GM23338 (cell line): ENCODE measurements around the gene ABR. TPM values are rescaled to one million over a fixed set of nuclear protein-coding genes. Genes with fewer than 3 reads are reported as not detected.

Experiments
- ATAC-seq: fragments of 200-7000 bp; cut with Tn5 transposase; 3 replicates; pipeline ENCODE4 v1.9.1; 2020
- DNase-seq: peaks from one replicate; pipeline ENCODE4 v3.0.0-alpha.2; 2015; ENCODE audit warnings: low spot score
- H2AFZ ChIP-seq: fragments of 200-600 bp; sonication (generic); 2 replicates; pipeline ENCODE4 v1.8.0; 2016; ENCODE audit warnings: antibody characterized with exemption, mild to moderate bottlenecking, moderate library complexity
- H3F3A ChIP-seq: fragments of 200-600 bp; sonication (generic); replicated peaks from 2 replicates; pipeline ENCODE4 v1.8.0; 2017; ENCODE audit warnings: antibody characterized with exemption, mixed run types, low read depth
- H3K27ac ChIP-seq: fragments of 200-600 bp; sonication (generic); 2 replicates; pipeline ENCODE4 v1.6.1; 2016; ENCODE audit warnings: low read depth
- H3K27me3 ChIP-seq: fragments of 200-600 bp; sonication (generic); 2 replicates; pipeline ENCODE4 v1.8.0; 2016; ENCODE audit warnings: mild to moderate bottlenecking, mixed run types, moderate library complexity; ENCODE audit not compliant: insufficient read depth
- H3K36me3 ChIP-seq: fragments of 200-600 bp; sonication (generic); 2 replicates; pipeline ENCODE4 v1.8.0; 2016; ENCODE audit warnings: mild to moderate bottlenecking; ENCODE audit not compliant: insufficient read depth
- H3K4me1 ChIP-seq: fragments of 200-600 bp; sonication (generic); 2 replicates; pipeline ENCODE4 v1.8.0; 2016; ENCODE audit warnings: mild to moderate bottlenecking, moderate library complexity; ENCODE audit not compliant: insufficient read depth
- H3K4me2 ChIP-seq: fragments of 200-600 bp; sonication (generic); 2 replicates; pipeline ENCODE4 v1.7.1; 2017; ENCODE audit warnings: mixed run types
- H3K4me3 ChIP-seq: fragments of 200-600 bp; sonication (generic); 2 replicates; pipeline ENCODE4 v1.6.1; 2016; ENCODE audit warnings: mixed run types
- H3K79me2 ChIP-seq: fragments of 200-600 bp; sonication (generic); replicated peaks from 2 replicates; pipeline ENCODE4 v1.8.0; 2017; ENCODE audit warnings: mild to moderate bottlenecking; ENCODE audit not compliant: insufficient read depth
- H3K9me2 ChIP-seq: fragments of 200-600 bp; sonication (generic); 2 replicates; pipeline ENCODE4 v1.8.0; 2017; ENCODE audit not compliant: insufficient read depth
- H4K20me1 ChIP-seq: fragments of 200-600 bp; sonication (generic); replicated peaks from 2 replicates; pipeline ENCODE4 v1.8.0; 2017; ENCODE audit warnings: mild to moderate bottlenecking; ENCODE audit not compliant: insufficient read depth
- H3K27ac Mint-ChIP-seq: 2 replicates; pipeline ENCODE4 v1.8.0; 2020; ENCODE audit warnings: inconsistent platforms, mild to moderate bottlenecking, moderate library complexity, mixed read lengths
- H3K27me3 Mint-ChIP-seq: 3 replicates; pipeline ENCODE4 v1.8.0; 2022; ENCODE audit warnings: low read depth, mild to moderate bottlenecking, moderate library complexity, mixed read lengths, inconsistent platforms; ENCODE audit not compliant: insufficient read depth, poor library complexity
- H3K36me3 Mint-ChIP-seq: 3 replicates; pipeline ENCODE4 v1.8.0; 2021; ENCODE audit warnings: low read depth, mild to moderate bottlenecking, inconsistent platforms, moderate library complexity, mixed read lengths
- H3K4me1 Mint-ChIP-seq: 3 replicates; pipeline ENCODE4 v1.8.0; 2020; ENCODE audit warnings: mild to moderate bottlenecking, inconsistent platforms, mixed read lengths
- H3K4me3 Mint-ChIP-seq: 3 replicates; pipeline ENCODE4 v1.8.0; 2021; ENCODE audit warnings: moderate library complexity, mild to moderate bottlenecking, inconsistent platforms, mixed read lengths
- H3K9me3 Mint-ChIP-seq: 3 replicates; pipeline ENCODE4 v1.8.0; 2020; ENCODE audit warnings: moderate library complexity, mild to moderate bottlenecking, inconsistent platforms, mixed read lengths
- CREB1 ChIP-seq: fragments of 250-450 bp; sonication (Bioruptor Pico); IDR thresholded peaks from 2 replicates; pipeline ENCODE4 v1.5.0; 2020; ENCODE audit warnings: low read depth, mild to moderate bottlenecking, moderate library complexity
- CTCF ChIP-seq, 2 experiments: fragments of 200-600 bp in 1 of 2; sonication (generic) in 1 of 2; conservative IDR thresholded peaks; 2 replicates each; pipeline versions ENCODE4 v1.5.1 to v1.6.1; 2016 to 2017; ENCODE audit warnings: antibody characterized with exemption in 2 of 2, low read depth in 2 of 2, mild to moderate bottlenecking in 2 of 2, moderate library complexity in 1 of 2
- ETS1 ChIP-seq: IDR thresholded peaks from 2 replicates; pipeline ENCODE4 v1.6.1; 2016; ENCODE audit warnings: antibody characterized with exemption
- EZH2 ChIP-seq: fragments of 200-600 bp; sonication (generic); IDR thresholded peaks from one replicate; pipeline ENCODE4 v1.8.0; 2017; ENCODE audit warnings: antibody characterized with exemption, mild to moderate bottlenecking, low read depth; ENCODE audit not compliant: unreplicated experiment
- EZH2phosphoT487 ChIP-seq: fragments of 200-600 bp; sonication (generic); IDR thresholded peaks from one replicate; pipeline ENCODE4 v1.8.1; 2018; ENCODE audit warnings: antibody characterized with exemption; ENCODE audit not compliant: unreplicated experiment
- JUNB ChIP-seq: IDR thresholded peaks from one replicate; pipeline ENCODE4 v1.6.1; 2016; ENCODE audit warnings: antibody characterized with exemption; ENCODE audit not compliant: unreplicated experiment
- NANOG ChIP-seq: IDR thresholded peaks from 2 replicates; pipeline ENCODE4 v1.6.1; 2016; ENCODE audit warnings: antibody characterized with exemption, borderline replicate concordance
- POLR2AphosphoS5 ChIP-seq: IDR thresholded peaks from 2 replicates; pipeline ENCODE4 v1.6.1; 2016; ENCODE audit warnings: antibody characterized with exemption, low read depth
- STAT1 ChIP-seq: IDR thresholded peaks from one replicate; pipeline ENCODE4 v1.6.1; 2016; ENCODE audit warnings: antibody characterized with exemption; ENCODE audit not compliant: unreplicated experiment
- ZNF331 ChIP-seq: fragments of 250-450 bp; sonication (Bioruptor Pico); IDR thresholded peaks from 2 replicates; pipeline ENCODE4 v1.5.0; 2020; ENCODE audit warnings: low read depth, mild to moderate bottlenecking, moderate library complexity
- polyA plus RNA-seq: library from polyadenylated mRNA; unstranded; fragments of >200 nt; fragmentation: Nextera tagmentation; extraction: Ambion mirVana; gene quantifications from 2 replicates; pipeline ENCODE4 v1.2.1, GENCODE V29; 2016
- total RNA-seq: library from RNA; depleted of rRNA; stranded (reverse); fragments of >200 nt; shearing (Covaris generic); gene quantifications from 2 replicates; pipeline ENCODE4 v1.2.3, GENCODE V29; 2014
- TF ChIP-seq, protein P1 (sequence below): IDR thresholded peaks from one replicate; pipeline ENCODE4 v1.6.1; 2018; ENCODE audit warnings: antibody characterized with exemption; ENCODE audit not compliant: unreplicated experiment

Gene ABR
- total and polyA plus RNA-seq, 2 experiments from 2014 or later = 15.0 to 27.7 TPM

DNA sequence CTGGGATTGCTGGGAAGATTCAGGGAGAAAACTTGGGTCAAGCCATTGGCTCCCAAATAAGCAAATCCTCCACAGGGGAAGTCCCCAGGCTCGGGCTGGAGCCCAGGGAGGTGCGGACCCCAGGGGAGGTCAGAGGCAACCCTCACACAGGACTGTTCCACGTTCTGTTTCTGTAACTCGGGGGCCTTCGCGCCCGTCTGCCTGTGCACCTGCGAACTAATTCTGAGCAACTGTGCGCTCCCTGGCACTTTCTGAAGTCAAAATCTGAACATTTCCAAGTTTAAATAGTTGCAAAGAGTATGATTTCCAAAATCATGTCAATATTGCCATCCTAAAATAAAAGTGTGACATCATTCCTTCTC lies 166.1 kb downstream of the ABR start:
- Mint-ChIP-seq H3K4me3 (no peak overlapping the region), H3K36me3 (no peaks in the 10 kb centered on the region), H3K27ac (no peak overlapping the region), H3K9me3 (no peaks in the 10 kb centered on the region), H3K27me3 (peaks cover 6% of the 10 kb centered on the region), H3K4me1 (no peaks in the 10 kb centered on the region)
- TF ChIP-seq JUNB (no peak), ETS1 (no peak)
- H3K4me2 ChIP-seq = no peak overlapping the region
- no peaks in the 10 kb centered on the region for H3K4me1 ChIP-seq
- H3K9me2 ChIP-seq = no peaks in the 10 kb centered on the region
- H3K27me3 ChIP-seq = no peaks in the 10 kb centered on the region
- DNase-seq (no peak), ATAC-seq (no peak)
- H3K36me3 ChIP-seq = no peaks in the 10 kb centered on the region
- H2AFZ ChIP-seq = no peak overlapping the region
- no peaks in the 10 kb centered on the region for H3F3A ChIP-seq
- H4K20me1 ChIP-seq = no peaks in the 10 kb centered on the region; the same call in 1 of the 2 replicates
- no peak overlapping the region for H3K4me3 ChIP-seq
- H3K79me2 ChIP-seq = no peaks in the 10 kb centered on the region
- no peak overlapping the region for H3K27ac ChIP-seq

GRCh38 chr17:1012823-1013728 lies 166.7 kb downstream of the ABR start:
- Histone ChIP-seq H3K9me2 (no peaks in the 10 kb centered on the region), H3K4me2 (no peak overlapping the region), H2AFZ (no peak overlapping the region), H3K4me1 (no peaks in the 10 kb centered on the region), H3K79me2 (no peaks in the 10 kb centered on the region), H3F3A (no peaks in the 10 kb centered on the region), H3K4me3 (no peak overlapping the region), H4K20me1 (no peaks in the 10 kb centered on the region; the same call in 1 of the 2 replicates), H3K27ac (no peak overlapping the region), H3K36me3 (no peaks in the 10 kb centered on the region), H3K27me3 (no peaks in the 10 kb centered on the region)
- peaks cover 6% of the 10 kb centered on the region for H3K27me3 Mint-ChIP-seq
- H3K9me3 Mint-ChIP-seq = no peaks in the 10 kb centered on the region; the same call in 2 of the 3 replicates
- ATAC-seq (no peak), DNase-seq (no peak)
- 0 out of 3 replicates have a peak, but pooled peaks cover under 1% of the 10 kb centered on the region for H3K36me3 Mint-ChIP-seq
- H3K27ac Mint-ChIP-seq = no peak overlapping the region
- no peaks in the 10 kb centered on the region for H3K4me1 Mint-ChIP-seq
- H3K4me3 Mint-ChIP-seq = no peak overlapping the region
- TF ChIP-seq JUNB (no peak), POLR2AphosphoS5 (no peak), ZNF331 (no peak), CTCF (conservative IDR thresholded peaks at IDR 0.05; ENCODE audit: low read depth in 2 of 2) (no peak), EZH2 (no peak), STAT1 (no peak), CREB1 (CRISPR knock-in tag) (no peak), NANOG (no peak), ETS1 (no peak), EZH2phosphoT487 (no peak)
- TF ChIP-seq, protein P1, sequence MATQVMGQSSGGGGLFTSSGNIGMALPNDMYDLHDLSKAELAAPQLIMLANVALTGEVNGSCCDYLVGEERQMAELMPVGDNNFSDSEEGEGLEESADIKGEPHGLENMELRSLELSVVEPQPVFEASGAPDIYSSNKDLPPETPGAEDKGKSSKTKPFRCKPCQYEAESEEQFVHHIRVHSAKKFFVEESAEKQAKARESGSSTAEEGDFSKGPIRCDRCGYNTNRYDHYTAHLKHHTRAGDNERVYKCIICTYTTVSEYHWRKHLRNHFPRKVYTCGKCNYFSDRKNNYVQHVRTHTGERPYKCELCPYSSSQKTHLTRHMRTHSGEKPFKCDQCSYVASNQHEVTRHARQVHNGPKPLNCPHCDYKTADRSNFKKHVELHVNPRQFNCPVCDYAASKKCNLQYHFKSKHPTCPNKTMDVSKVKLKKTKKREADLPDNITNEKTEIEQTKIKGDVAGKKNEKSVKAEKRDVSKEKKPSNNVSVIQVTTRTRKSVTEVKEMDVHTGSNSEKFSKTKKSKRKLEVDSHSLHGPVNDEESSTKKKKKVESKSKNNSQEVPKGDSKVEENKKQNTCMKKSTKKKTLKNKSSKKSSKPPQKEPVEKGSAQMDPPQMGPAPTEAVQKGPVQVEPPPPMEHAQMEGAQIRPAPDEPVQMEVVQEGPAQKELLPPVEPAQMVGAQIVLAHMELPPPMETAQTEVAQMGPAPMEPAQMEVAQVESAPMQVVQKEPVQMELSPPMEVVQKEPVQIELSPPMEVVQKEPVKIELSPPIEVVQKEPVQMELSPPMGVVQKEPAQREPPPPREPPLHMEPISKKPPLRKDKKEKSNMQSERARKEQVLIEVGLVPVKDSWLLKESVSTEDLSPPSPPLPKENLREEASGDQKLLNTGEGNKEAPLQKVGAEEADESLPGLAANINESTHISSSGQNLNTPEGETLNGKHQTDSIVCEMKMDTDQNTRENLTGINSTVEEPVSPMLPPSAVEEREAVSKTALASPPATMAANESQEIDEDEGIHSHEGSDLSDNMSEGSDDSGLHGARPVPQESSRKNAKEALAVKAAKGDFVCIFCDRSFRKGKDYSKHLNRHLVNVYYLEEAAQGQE = no peak
